Measurements from ENCODE around the gene DIP2B.

DNA sequence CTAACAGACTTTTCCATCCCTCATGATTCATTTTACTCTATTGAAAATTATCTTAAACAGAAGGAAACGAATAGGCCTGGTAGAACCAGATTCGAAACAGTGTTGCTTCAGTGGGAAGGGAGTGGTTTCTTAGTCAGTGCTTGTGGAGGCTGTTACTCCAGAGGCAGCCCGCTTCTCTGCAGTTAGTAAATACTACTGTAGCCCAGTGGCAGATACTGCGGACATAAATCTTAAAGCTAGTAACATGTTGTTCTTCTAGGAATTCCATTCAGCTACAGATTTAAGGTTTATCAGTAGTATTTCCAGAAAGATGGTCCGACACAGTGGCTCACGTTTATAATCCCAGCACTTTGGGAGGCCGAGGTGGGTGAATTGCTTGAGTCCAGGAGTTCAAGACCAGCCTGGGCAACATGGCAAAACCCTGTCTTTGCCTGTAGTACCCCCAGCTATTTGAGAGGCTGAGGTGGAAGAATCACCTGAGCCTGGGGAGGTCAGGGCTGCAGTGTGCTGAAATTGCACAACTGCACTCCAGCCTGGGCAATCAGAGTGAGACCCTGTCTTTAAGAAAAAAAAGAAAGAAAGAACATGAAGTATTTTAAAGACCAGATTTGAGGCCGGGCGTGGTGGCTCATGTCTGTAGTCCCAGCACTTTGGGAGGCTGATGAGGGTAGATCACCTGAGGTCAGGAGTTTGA is 45.9 kb downstream of the DIP2B start:
- TF ChIP-seq, protein P1, sequence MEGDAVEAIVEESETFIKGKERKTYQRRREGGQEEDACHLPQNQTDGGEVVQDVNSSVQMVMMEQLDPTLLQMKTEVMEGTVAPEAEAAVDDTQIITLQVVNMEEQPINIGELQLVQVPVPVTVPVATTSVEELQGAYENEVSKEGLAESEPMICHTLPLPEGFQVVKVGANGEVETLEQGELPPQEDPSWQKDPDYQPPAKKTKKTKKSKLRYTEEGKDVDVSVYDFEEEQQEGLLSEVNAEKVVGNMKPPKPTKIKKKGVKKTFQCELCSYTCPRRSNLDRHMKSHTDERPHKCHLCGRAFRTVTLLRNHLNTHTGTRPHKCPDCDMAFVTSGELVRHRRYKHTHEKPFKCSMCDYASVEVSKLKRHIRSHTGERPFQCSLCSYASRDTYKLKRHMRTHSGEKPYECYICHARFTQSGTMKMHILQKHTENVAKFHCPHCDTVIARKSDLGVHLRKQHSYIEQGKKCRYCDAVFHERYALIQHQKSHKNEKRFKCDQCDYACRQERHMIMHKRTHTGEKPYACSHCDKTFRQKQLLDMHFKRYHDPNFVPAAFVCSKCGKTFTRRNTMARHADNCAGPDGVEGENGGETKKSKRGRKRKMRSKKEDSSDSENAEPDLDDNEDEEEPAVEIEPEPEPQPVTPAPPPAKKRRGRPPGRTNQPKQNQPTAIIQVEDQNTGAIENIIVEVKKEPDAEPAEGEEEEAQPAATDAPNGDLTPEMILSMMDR (conservative IDR thresholded peaks at IDR 0.05) = no peak
- no peak for TF ChIP-seq EZH2 (IDR thresholded peaks at IDR 0.05; ENCODE audit: low read depth)

All from PC-9 (cell line).